GM18861 (cell line): Measurements from ENCODE around the gene NAT16.
"Not testable (repeated sequence)": the region's sequence is repeated elsewhere in the genome, so short reads cannot be mapped to it uniquely, and the experiment has no call there.

Experiments used
- ATAC-seq: cut with Tn5 transposase; IDR thresholded peaks from one replicate; pipeline ENCODE4 v1.9.1; 2021; ENCODE audit not compliant: unreplicated experiment

NAT16 gene

GRCh38 chr7:101161692-101162471 lies 18.2 kb downstream of the NAT16 start:
- ATAC-seq, result no peak

- no peak for ATAC-seq
Measured at GRCh38 chr7:101160910-101161309, 19.2 kb downstream of the NAT16 start.

- no peak for ATAC-seq
Measured at GRCh38 chr7:101159696-101160674, 20.1 kb downstream of the NAT16 start.

- ATAC-seq, result no peak
Measured at GRCh38 chr7:101156866-101157589, 23.1 kb downstream of the NAT16 start.

- ATAC-seq, result no peak
Measured at GRCh38 chr7:101156277-101156676, 23.8 kb downstream of the NAT16 start.

- ATAC-seq, result no peak
Measured at GRCh38 chr7:101155303-101155702, 24.8 kb downstream of the NAT16 start.

- no peak for ATAC-seq
Measured at GRCh38 chr7:101154693-101155102, 25.4 kb downstream of the NAT16 start.

GRCh38 chr7:101153969-101154692 lies 26.0 kb downstream of the NAT16 start, which contains the start of gene AP1S1:
Gene AP1S1 (plus strand): TSS chr7:101154476. CDS start chr7:101154515, 39 bp downstream.
- ATAC-seq, result peak; percentile 41

GRCh38 chr7:101151908-101152651 lies 28.0 kb downstream of the NAT16 start:
- ATAC-seq, result no peak

- no peak for ATAC-seq
Measured at GRCh38 chr7:101140746-101141382, 39.2 kb downstream of the NAT16 start.

GRCh38 chr7:101140339-101140699 lies 39.8 kb downstream of the NAT16 start:
- ATAC-seq, result no peak

GRCh38 chr7:101138213-101138870 lies 41.8 kb downstream of the NAT16 start:
- peak; percentile 71 for ATAC-seq

GRCh38 chr7:101137651-101138212 lies 42.4 kb downstream of the NAT16 start:
- no peak for ATAC-seq

GRCh38 chr7:101134399-101134980 lies 45.6 kb downstream of the NAT16 start:
- no peak for ATAC-seq

- no peak for ATAC-seq
Measured at GRCh38 chr7:101133621-101134398, 46.3 kb downstream of the NAT16 start.

GRCh38 chr7:101132626-101133600 lies 47.2 kb downstream of the NAT16 start:
- not testable (repeated sequence) for ATAC-seq
